ENCODE results near the gene ACAP1.

Gene ACAP1

GRCh38 chr17:7311110-7311705, 25.1 kb upstream of the ACAP1 start:
- FAIRE-seq = no peak

GRCh38 chr17:7312432-7313087, 23.8 kb upstream of the ACAP1 start:
- no peak for FAIRE-seq

GRCh38 chr17:7313088-7313889, 23.0 kb upstream of the ACAP1 start:
- FAIRE-seq = peak; percentile 68

GRCh38 chr17:7313890-7314718, 22.2 kb upstream of the ACAP1 start:
- FAIRE-seq = no peak

GRCh38 chr17:7314719-7315569, 21.4 kb upstream of the ACAP1 start, which contains the start of gene GPS2:
GPS2 (minus strand) TSS chr17:7315360; CDS start chr17:7315052, 308 bp downstream.
- FAIRE-seq = peak; percentile 65

GRCh38 chr17:7315570-7316235, 20.6 kb upstream of the ACAP1 start:
- no peak for FAIRE-seq

GRCh38 chr17:7317161-7317803, 19.0 kb upstream of the ACAP1 start:
- no peak for FAIRE-seq

GRCh38 chr17:7318121-7318860, 18.0 kb upstream of the ACAP1 start:
- FAIRE-seq = no peak

GRCh38 chr17:7321466-7321865, 14.9 kb upstream of the ACAP1 start:
- FAIRE-seq = no peak

- FAIRE-seq = no peak
Observed at GRCh38 chr17:7322520-7323194, 13.7 kb upstream of the ACAP1 start.

- FAIRE-seq = no peak
Observed at GRCh38 chr17:7323731-7324437, 12.4 kb upstream of the ACAP1 start.

GRCh38 chr17:7324438-7324779, 11.9 kb upstream of the ACAP1 start:
- FAIRE-seq = no peak

- no peak for FAIRE-seq
Observed at GRCh38 chr17:7325031-7325528, 11.2 kb upstream of the ACAP1 start.

GRCh38 chr17:7326186-7326585, 10.1 kb upstream of the ACAP1 start:
- FAIRE-seq = no peak

- no peak for FAIRE-seq
Observed at GRCh38 chr17:7327056-7327455, 9.3 kb upstream of the ACAP1 start.

- FAIRE-seq = no peak
Observed at GRCh38 chr17:7327501-7327900, 8.8 kb upstream of the ACAP1 start.

GRCh38 chr17:7328009-7328408, 8.3 kb upstream of the ACAP1 start:
- no peak for FAIRE-seq

GRCh38 chr17:7328840-7329373, 7.4 kb upstream of the ACAP1 start, which contains the start of gene NEURL4:
NEURL4 (minus strand) TSS chr17:7329335; CDS start chr17:7329312, 23 bp downstream.
- FAIRE-seq = no peak
